Astrocyte (in vitro differentiated cells and primary cell): ENCODE results near the gene SLCO3A1. TPM values are rescaled to one million over a fixed set of nuclear protein-coding genes. Genes with fewer than 3 reads are reported as not detected.

Experiments used
- DNase-seq: peaks from one replicate; pipeline ENCODE4 v3.0.0-alpha.2; 2010; ENCODE audit warnings: low read depth
- FAIRE-seq: peaks from 2 replicates; lab custom pipeline; 2011; peaks lifted over from hg19 to GRCh38; lab: Jason Lieb, UNC
- H2AFZ ChIP-seq: 2 replicates; pipeline ENCODE4 v1.6.0; 2012; ENCODE audit warnings: low read depth, low read length, inconsistent platforms
- H3K27ac ChIP-seq: 2 replicates; pipeline ENCODE4 v1.5.1; 2011; ENCODE audit warnings: low read depth, low read length, inconsistent platforms
- H3K27me3 ChIP-seq: 2 replicates; pipeline ENCODE4 v1.6.0; 2011; ENCODE audit warnings: low read length, inconsistent platforms; ENCODE audit not compliant: insufficient read depth
- H3K36me3 ChIP-seq: 2 replicates; pipeline ENCODE4 v1.5.1; 2011; ENCODE audit warnings: low read length, inconsistent platforms; ENCODE audit not compliant: insufficient read depth
- H3K4me1 ChIP-seq: 2 replicates; pipeline ENCODE4 v1.5.1; 2011; ENCODE audit warnings: low read length, inconsistent platforms; ENCODE audit not compliant: insufficient read depth
- H3K4me2 ChIP-seq: 2 replicates; pipeline ENCODE4 v1.6.0; 2012; ENCODE audit warnings: low read length, inconsistent platforms
- H3K4me3 ChIP-seq: 2 replicates; pipeline ENCODE4 v1.5.1; 2011; ENCODE audit warnings: low read depth, mild to moderate bottlenecking, low read length, inconsistent platforms; ENCODE audit not compliant: insufficient read depth
- H3K79me2 ChIP-seq: 2 replicates; pipeline ENCODE4 v1.6.0; 2012; ENCODE audit warnings: mild to moderate bottlenecking, low read length, inconsistent platforms; ENCODE audit not compliant: insufficient read depth
- H3K9ac ChIP-seq: 2 replicates; pipeline ENCODE4 v1.6.0; 2012; ENCODE audit warnings: mild to moderate bottlenecking, low read length, inconsistent platforms
- H3K9me3 ChIP-seq: 2 replicates; pipeline ENCODE4 v1.5.1; 2012; ENCODE audit warnings: low read depth, mild to moderate bottlenecking, low read length, inconsistent platforms; ENCODE audit not compliant: insufficient read depth
- H4K20me1 ChIP-seq: 2 replicates; pipeline ENCODE4 v1.6.0; 2012; ENCODE audit warnings: low read length, inconsistent platforms; ENCODE audit not compliant: insufficient read depth
- H3K27ac Mint-ChIP-seq: one replicate; pipeline ENCODE4 v1.8.0; 2021; ENCODE audit warnings: mild to moderate bottlenecking, mixed read lengths; ENCODE audit not compliant: unreplicated experiment
- H3K27me3 Mint-ChIP-seq: one replicate; pipeline ENCODE4 v1.8.0; 2021; ENCODE audit warnings: low read depth, mixed read lengths; ENCODE audit not compliant: unreplicated experiment
- H3K36me3 Mint-ChIP-seq: one replicate; pipeline ENCODE4 v1.8.0; 2021; ENCODE audit warnings: low read depth, mixed read lengths; ENCODE audit not compliant: unreplicated experiment
- H3K4me1 Mint-ChIP-seq: one replicate; pipeline ENCODE4 v1.8.0; 2021; ENCODE audit warnings: low read depth, mixed read lengths; ENCODE audit not compliant: unreplicated experiment
- H3K4me3 Mint-ChIP-seq: one replicate; pipeline ENCODE4 v1.8.0; 2021; ENCODE audit warnings: mild to moderate bottlenecking, moderate library complexity, mixed read lengths; ENCODE audit not compliant: unreplicated experiment
- H3K9me3 Mint-ChIP-seq: one replicate; pipeline ENCODE4 v1.8.0; 2021; ENCODE audit warnings: mild to moderate bottlenecking, mixed read lengths; ENCODE audit not compliant: unreplicated experiment
- CTCF ChIP-seq: IDR thresholded peaks from 2 replicates; pipeline ENCODE4 v1.5.1; 2011; ENCODE audit warnings: low read depth, mild to moderate bottlenecking, inconsistent platforms, low read length, moderate library complexity; ENCODE audit not compliant: insufficient read depth
- EZH2 ChIP-seq: IDR thresholded peaks from 2 replicates; pipeline ENCODE4 v1.6.1; 2012; ENCODE audit warnings: mild to moderate bottlenecking, low read length, inconsistent platforms; ENCODE audit not compliant: insufficient read depth
- total RNA-seq: library from RNA; stranded (reverse); gene quantifications from 2 replicates; pipeline ENCODE4 v1.2.1, GENCODE V29; 2021

SLCO3A1 gene
- total RNA-seq, 1 donor from 2014 or later, result 9.4 TPM

DNA sequence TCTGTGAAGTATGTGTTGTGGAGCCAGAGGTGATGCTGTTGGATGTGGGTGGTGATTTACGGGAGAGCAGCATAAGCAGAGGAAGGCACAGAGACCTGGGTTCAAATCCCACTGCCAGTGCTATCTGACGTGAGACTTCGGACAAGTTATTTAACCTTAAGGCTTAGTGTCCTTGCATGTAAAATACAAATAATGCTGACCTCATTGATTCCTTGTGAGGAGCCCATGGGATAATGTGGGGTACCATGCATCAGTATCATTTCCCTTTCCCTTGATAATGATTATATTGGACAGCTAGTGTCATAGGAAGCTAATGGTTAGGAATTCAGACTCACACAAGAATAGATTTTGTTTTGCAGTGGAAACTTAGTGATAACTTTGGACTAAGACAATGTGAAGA, 141.6 kb downstream of the SLCO3A1 start:
- H3K9ac ChIP-seq, result no peak overlapping the region
- H3K27ac ChIP-seq, result no peak overlapping the region
- no peak overlapping the region for H3K4me3 ChIP-seq
- no peaks in the 10 kb centered on the region for H3K27me3 ChIP-seq
- H3K36me3 ChIP-seq, result no peaks in the 10 kb centered on the region
- Mint-ChIP-seq H3K9me3 (peaks cover 3% of the 10 kb centered on the region), H3K27ac (no peak overlapping the region), H3K36me3 (no peaks in the 10 kb centered on the region), H3K4me3 (no peak overlapping the region), H3K27me3 (no peaks in the 10 kb centered on the region), H3K4me1 (no peaks in the 10 kb centered on the region)
- no peaks in the 10 kb centered on the region for H3K79me2 ChIP-seq
- H3K4me1 ChIP-seq, result no peaks in the 10 kb centered on the region
- no peaks in the 10 kb centered on the region for H3K9me3 ChIP-seq
- no peak for DNase-seq
- FAIRE-seq, result no peak
- H2AFZ ChIP-seq, result no peak overlapping the region
- no peak overlapping the region for H3K4me2 ChIP-seq
- TF ChIP-seq CTCF, result no peak
- TF ChIP-seq EZH2, result no peak
- peaks cover 5% of the 10 kb centered on the region for H4K20me1 ChIP-seq

GRCh38 chr15:91997163-91997562, 143.7 kb downstream of the SLCO3A1 start:
- no peak for FAIRE-seq
- H3K27me3 Mint-ChIP-seq, result no peaks in the 10 kb centered on the region

More at GRCh38 chr15:91997163-91997562, 143.7 kb downstream of the SLCO3A1 start:
- H3K9me3 Mint-ChIP-seq, result peaks cover 3% of the 10 kb centered on the region
- Histone ChIP-seq H3K4me2 (no peak overlapping the region), H4K20me1 (no peaks in the 10 kb centered on the region), H3K27ac (no peak overlapping the region), H3K9me3 (no peaks in the 10 kb centered on the region), H3K4me3 (no peak overlapping the region), H2AFZ (no peak overlapping the region), H3K36me3 (no peaks in the 10 kb centered on the region), H3K79me2 (no peaks in the 10 kb centered on the region), H3K27me3 (no peaks in the 10 kb centered on the region), H3K4me1 (no peaks in the 10 kb centered on the region), H3K9ac (no peak overlapping the region)
- no peak overlapping the region for H3K4me3 Mint-ChIP-seq
- H3K27ac Mint-ChIP-seq, result no peak overlapping the region
- no peaks in the 10 kb centered on the region for H3K4me1 Mint-ChIP-seq
- no peak for DNase-seq
- no peak for TF ChIP-seq CTCF
- no peak for TF ChIP-seq EZH2
- H3K36me3 Mint-ChIP-seq, result no peaks in the 10 kb centered on the region
